ENCODE results near the gene SBF2. TPM values are rescaled to one million over a fixed set of nuclear protein-coding genes. Genes with fewer than 3 reads are reported as not detected.

SBF2 gene
- total and polyA plus RNA-seq, 2 of the 13 experiments (the other 11 are each of a cell fraction or from before 2014, with no cell fraction given), result 24.0 to 45.8 TPM

- no peak for TF ChIP-seq DR1 (CRISPR knock-in tag; IDR thresholded peaks at IDR 0.05)
- TF ChIP-seq, protein P1, sequence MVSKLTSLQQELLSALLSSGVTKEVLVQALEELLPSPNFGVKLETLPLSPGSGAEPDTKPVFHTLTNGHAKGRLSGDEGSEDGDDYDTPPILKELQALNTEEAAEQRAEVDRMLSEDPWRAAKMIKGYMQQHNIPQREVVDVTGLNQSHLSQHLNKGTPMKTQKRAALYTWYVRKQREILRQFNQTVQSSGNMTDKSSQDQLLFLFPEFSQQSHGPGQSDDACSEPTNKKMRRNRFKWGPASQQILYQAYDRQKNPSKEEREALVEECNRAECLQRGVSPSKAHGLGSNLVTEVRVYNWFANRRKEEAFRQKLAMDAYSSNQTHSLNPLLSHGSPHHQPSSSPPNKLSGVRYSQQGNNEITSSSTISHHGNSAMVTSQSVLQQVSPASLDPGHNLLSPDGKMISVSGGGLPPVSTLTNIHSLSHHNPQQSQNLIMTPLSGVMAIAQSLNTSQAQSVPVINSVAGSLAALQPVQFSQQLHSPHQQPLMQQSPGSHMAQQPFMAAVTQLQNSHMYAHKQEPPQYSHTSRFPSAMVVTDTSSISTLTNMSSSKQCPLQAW (CRISPR knock-in tag; IDR thresholded peaks at IDR 0.05), result no peak
Observed at GRCh38 chr11:9821008-9821752, 472.8 kb downstream of the SBF2 start (continued).

- Histone ChIP-seq H3K4me3 (replicated peaks in 1 of 3; ENCODE audit: insufficient read depth in 1 of 3, low read depth in 2 of 3, low read length in 3 of 3) (no peak overlapping the region), H3K4me1 (ENCODE audit: insufficient read depth, low read length) (peaks cover 8% of the 10 kb centered on the region; the same call in 1 of the 2 replicates), H3K27ac (ENCODE audit: extremely low read length, insufficient read depth, low read length) (no peak overlapping the region), H3K9ac (ENCODE audit: insufficient read depth, low read depth, low read length) (no peak overlapping the region), H3K79me2 (ENCODE audit: insufficient read depth, low read length) (no peaks in the 10 kb centered on the region), H3K36me3 (replicated peaks in 1 of 2; ENCODE audit: control insufficient read depth in 1 of 2, insufficient read depth in 2 of 2, low read length in 2 of 2) (no peaks in the 10 kb centered on the region; a peak in 1 of 5 replicates), H3K27me3 (ENCODE audit: control insufficient read depth in 1 of 2, insufficient read depth in 2 of 2, low read length in 2 of 2) (no peaks in the 10 kb centered on the region), H2AFZ (ENCODE audit: low read length) (no peak overlapping the region), H3K9me3 (ENCODE audit: low read length) (no peaks in the 10 kb centered on the region), H3K4me2 (ENCODE audit: low read depth, low read length) (no peak overlapping the region), H4K20me1 (ENCODE audit: insufficient read depth, low read length) (no peaks in the 10 kb centered on the region)
- ChIA-PET CTCF (ENCODE audit: low intra/inter-chr PET ratio, low total read pairs) (no interaction called here), POLR2A (no interaction called here)
- DNase-seq (ENCODE audit: low spot score) (no peak), ATAC-seq (no peak), FAIRE-seq (no peak)
- 92% methylated on average over 1 of the region's 1 CpG for WGBS (ENCODE audit: low lambda C conversion rate)
- intact Hi-C loops (cut with micrococcal nuclease; ENCODE audit: unreplicated experiment), result no loop called here
- TF ChIP-seq ZNF562 (CRISPR knock-in tag; IDR thresholded peaks at IDR 0.05; ENCODE audit: borderline replicate concordance) (no peak), FUBP1 (CRISPR knock-in tag; IDR thresholded peaks at IDR 0.05; ENCODE audit: borderline replicate concordance) (no peak), KLF11 (CRISPR knock-in tag; IDR thresholded peaks at IDR 0.05) (no peak)
- TF ChIP-seq, protein P2, sequence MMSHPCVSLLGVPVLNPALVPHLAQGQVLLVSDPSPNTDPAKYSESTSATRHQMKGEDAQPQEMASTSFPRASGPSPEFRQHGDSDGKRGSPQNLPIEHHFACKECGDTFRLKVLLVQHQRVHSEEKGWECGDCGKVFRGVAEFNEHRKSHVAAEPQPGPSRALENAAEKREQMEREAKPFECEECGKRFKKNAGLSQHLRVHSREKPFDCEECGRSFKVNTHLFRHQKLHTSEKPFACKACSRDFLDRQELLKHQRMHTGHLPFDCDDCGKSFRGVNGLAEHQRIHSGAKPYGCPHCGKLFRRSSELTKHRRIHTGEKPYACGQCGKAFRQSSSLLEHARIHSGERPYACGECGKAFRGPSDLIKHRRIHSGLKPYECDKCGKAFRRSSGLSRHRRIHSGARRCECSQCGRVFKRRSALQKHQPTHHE (CRISPR knock-in tag; IDR thresholded peaks at IDR 0.05; ENCODE audit: borderline replicate concordance), result no peak
- in situ Hi-C loops (cut with HindIII; ENCODE audit: extremely low pct_ligation_motif_present, low pct_unique_long_range_greater_than_20kb), result no loop called here
- BruUV-seq (replicated peaks), result no TSS peak
Observed at GRCh38 chr11:9820260-9820659, 473.8 kb downstream of the SBF2 start.
